Measurements from ENCODE around the gene DHRS3. TPM values are rescaled to one million over a fixed set of nuclear protein-coding genes. Genes with fewer than 3 reads are reported as not detected.

DHRS3 gene
- total RNA-seq, 1 experiment from 2014 or later: 154 TPM

DNA sequence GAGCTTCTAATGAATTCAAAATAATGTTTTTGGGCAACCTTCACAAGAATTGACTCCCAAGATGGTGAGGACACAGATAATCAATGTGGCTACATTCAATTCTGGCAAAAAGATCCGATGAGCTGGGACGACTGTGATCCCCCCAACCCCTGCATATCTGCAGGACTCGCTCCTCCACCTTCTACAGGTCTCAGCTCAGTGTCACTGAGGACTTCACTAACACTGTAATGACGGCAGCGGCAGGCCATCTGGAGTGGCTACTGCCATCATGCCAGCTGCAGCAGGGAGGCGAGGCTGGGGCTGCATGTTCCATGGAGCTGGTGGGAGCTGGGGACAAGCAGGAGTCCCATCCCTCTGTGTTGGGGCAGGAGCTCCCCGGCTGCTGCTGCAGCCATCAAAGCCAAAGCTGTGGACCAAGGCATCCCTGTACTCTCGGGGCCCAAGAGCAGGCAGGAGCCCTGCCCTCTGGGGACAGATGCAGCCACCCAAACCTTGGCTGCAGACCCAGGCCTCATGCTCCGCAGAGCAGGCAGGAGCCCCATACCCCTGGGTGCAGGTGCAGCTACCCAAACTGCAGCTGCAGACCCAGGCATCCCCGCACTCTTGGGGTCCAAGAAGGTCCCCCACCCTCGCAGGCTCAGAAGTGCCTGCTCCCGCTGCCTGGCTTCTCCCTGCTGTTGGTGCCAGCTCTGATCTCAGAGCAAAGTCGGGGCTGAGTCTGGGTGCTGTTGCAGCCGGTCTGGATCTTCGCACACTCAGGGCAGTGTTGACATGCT, 12.2 kb upstream of the DHRS3 start:
- no peaks in the 10 kb centered on the region for H4K20me1 ChIP-seq (ENCODE audit: insufficient read depth)
- intact Hi-C loops (cut with micrococcal nuclease; ENCODE audit: unreplicated experiment): no loop called here
- CTCF ChIA-PET: no interaction called here
- no peaks in the 10 kb centered on the region for H3K79me2 ChIP-seq (ENCODE audit: low read depth)
- H3K9me3 ChIP-seq (ENCODE audit: insufficient read depth, low read depth): no peaks in the 10 kb centered on the region
- H3K4me3 ChIP-seq: no peak overlapping the region
- DNase-seq: no peak
- no peak overlapping the region for H2AFZ ChIP-seq
- H3K27me3 ChIP-seq (ENCODE audit: insufficient read depth, low read depth): no peaks in the 10 kb centered on the region
- POLR2A ChIA-PET (ENCODE audit: unreplicated experiment): no interaction called here
- no peak overlapping the region for H3K4me2 ChIP-seq
- H3F3A ChIP-seq (ENCODE audit: insufficient read depth, low read depth): no peaks in the 10 kb centered on the region
- TF ChIP-seq, protein P1, sequence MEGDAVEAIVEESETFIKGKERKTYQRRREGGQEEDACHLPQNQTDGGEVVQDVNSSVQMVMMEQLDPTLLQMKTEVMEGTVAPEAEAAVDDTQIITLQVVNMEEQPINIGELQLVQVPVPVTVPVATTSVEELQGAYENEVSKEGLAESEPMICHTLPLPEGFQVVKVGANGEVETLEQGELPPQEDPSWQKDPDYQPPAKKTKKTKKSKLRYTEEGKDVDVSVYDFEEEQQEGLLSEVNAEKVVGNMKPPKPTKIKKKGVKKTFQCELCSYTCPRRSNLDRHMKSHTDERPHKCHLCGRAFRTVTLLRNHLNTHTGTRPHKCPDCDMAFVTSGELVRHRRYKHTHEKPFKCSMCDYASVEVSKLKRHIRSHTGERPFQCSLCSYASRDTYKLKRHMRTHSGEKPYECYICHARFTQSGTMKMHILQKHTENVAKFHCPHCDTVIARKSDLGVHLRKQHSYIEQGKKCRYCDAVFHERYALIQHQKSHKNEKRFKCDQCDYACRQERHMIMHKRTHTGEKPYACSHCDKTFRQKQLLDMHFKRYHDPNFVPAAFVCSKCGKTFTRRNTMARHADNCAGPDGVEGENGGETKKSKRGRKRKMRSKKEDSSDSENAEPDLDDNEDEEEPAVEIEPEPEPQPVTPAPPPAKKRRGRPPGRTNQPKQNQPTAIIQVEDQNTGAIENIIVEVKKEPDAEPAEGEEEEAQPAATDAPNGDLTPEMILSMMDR (conservative IDR thresholded peaks at IDR 0.05): no peak
- TF ChIP-seq EZH2 (IDR thresholded peaks at IDR 0.05; ENCODE audit: low read depth): no peak
- BruUV-seq (replicated peaks): no TSS peak
- no peaks in the 10 kb centered on the region for H3K9me2 ChIP-seq (ENCODE audit: insufficient read depth)
- H3K27ac ChIP-seq: no peak overlapping the region
- no peaks in the 10 kb centered on the region for H3K36me3 ChIP-seq (ENCODE audit: low read depth)
- H3K4me1 ChIP-seq (replicated peaks; ENCODE audit: insufficient read depth): no peaks in the 10 kb centered on the region

DNA sequence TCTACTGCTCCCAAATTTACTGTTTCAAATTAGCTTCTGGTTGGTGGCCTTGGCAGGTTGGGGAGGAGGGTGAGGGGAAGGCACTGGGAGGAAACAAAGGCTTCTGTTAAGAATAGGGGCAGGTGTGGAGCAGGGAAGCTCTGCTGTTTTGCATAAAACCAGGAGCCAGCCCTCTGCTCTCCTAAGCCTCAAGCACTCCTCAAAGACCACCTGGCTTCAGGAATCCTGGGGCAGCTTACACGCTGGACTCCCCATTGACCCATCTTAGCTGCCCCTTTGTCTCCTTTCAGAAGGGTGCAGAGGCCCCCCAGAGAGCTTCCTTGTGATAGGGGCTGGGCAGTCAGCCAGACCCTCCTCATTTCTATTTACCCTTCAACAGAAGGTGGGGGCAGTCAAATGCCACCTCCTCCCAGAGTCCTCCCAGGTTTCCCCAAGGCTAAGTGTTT, 11.5 kb upstream of the DHRS3 start:
- Histone ChIP-seq H2AFZ (no peak overlapping the region), H3K4me2 (no peak overlapping the region), H3K27me3 (ENCODE audit: insufficient read depth, low read depth) (no peaks in the 10 kb centered on the region), H4K20me1 (ENCODE audit: insufficient read depth) (no peaks in the 10 kb centered on the region), H3K9me3 (ENCODE audit: insufficient read depth, low read depth) (no peaks in the 10 kb centered on the region), H3K4me1 (replicated peaks; ENCODE audit: insufficient read depth) (no peaks in the 10 kb centered on the region), H3F3A (ENCODE audit: insufficient read depth, low read depth) (no peaks in the 10 kb centered on the region), H3K36me3 (ENCODE audit: low read depth) (no peaks in the 10 kb centered on the region), H3K4me3 (no peak overlapping the region), H3K27ac (no peak overlapping the region), H3K9me2 (ENCODE audit: insufficient read depth) (no peaks in the 10 kb centered on the region), H3K79me2 (ENCODE audit: low read depth) (no peaks in the 10 kb centered on the region)
- ChIA-PET CTCF (no interaction called here), POLR2A (ENCODE audit: unreplicated experiment) (interaction anchor here (0.6 to 0.7 kb wide), 2 partner anchors 29 to 33 kb away, joined by 3 to 4 read pairs; no protein-coding TSS in a partner anchor)
- no peak for DNase-seq
- BruUV-seq (replicated peaks): no TSS peak
- intact Hi-C loops (cut with micrococcal nuclease; ENCODE audit: unreplicated experiment): no loop called here
- TF ChIP-seq, protein P1 (conservative IDR thresholded peaks at IDR 0.05): no peak

DNA sequence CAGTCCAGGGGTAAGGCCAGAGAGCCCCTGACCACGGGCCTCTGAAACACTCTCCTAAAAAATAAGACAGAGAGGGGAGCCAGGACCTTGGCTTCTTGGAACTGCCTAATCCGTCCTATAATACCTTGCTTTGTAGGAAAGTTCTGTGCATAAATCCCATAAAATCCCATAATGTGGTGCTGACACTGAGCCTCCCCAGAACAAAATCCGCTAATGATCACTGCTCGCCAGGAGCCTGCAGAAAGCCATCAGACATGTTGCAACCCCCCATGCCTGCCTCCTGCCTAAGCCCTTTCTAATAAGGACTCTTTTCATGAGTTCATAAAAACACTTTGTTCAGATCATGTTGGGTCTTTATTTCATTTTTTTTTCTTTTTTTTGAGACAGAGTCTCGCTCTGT, 9.3 kb upstream of the DHRS3 start:
- TF ChIP-seq, protein P1 (conservative IDR thresholded peaks at IDR 0.05): no peak
- no peak for TF ChIP-seq EZH2 (IDR thresholded peaks at IDR 0.05; ENCODE audit: low read depth)
- Histone ChIP-seq H3K9me2 (ENCODE audit: insufficient read depth) (no peaks in the 10 kb centered on the region), H3F3A (ENCODE audit: insufficient read depth, low read depth) (no peaks in the 10 kb centered on the region), H3K36me3 (ENCODE audit: low read depth) (no peaks in the 10 kb centered on the region), H3K4me3 (no peak overlapping the region), H4K20me1 (ENCODE audit: insufficient read depth) (no peaks in the 10 kb centered on the region), H3K27me3 (ENCODE audit: insufficient read depth, low read depth) (no peaks in the 10 kb centered on the region), H3K4me1 (replicated peaks; ENCODE audit: insufficient read depth) (no peaks in the 10 kb centered on the region), H3K4me2 (no peak overlapping the region), H3K9me3 (ENCODE audit: insufficient read depth, low read depth) (no peaks in the 10 kb centered on the region), H3K27ac (no peak overlapping the region), H3K79me2 (ENCODE audit: low read depth) (no peaks in the 10 kb centered on the region), H2AFZ (no peak overlapping the region)
- BruUV-seq (replicated peaks): no TSS peak
- DNase-seq: no peak
- POLR2A ChIA-PET (ENCODE audit: unreplicated experiment): no interaction called here
- intact Hi-C loops (cut with micrococcal nuclease; ENCODE audit: unreplicated experiment): no loop called here
- CTCF ChIA-PET: no interaction called here

All from PC-9 (cell line).